GM18498 (cell line): ENCODE results near the gene SPG7.
"Not testable (repeated sequence)": the region's sequence is repeated elsewhere in the genome, so short reads cannot be mapped to it uniquely, and the experiment has no call there.

Source experiments
- ATAC-seq: cut with Tn5 transposase; IDR thresholded peaks from one replicate; pipeline ENCODE4 v1.9.1; 2021; ENCODE audit warnings: mild to moderate bottlenecking, moderate library complexity; ENCODE audit not compliant: unreplicated experiment

SPG7 gene

DNA sequence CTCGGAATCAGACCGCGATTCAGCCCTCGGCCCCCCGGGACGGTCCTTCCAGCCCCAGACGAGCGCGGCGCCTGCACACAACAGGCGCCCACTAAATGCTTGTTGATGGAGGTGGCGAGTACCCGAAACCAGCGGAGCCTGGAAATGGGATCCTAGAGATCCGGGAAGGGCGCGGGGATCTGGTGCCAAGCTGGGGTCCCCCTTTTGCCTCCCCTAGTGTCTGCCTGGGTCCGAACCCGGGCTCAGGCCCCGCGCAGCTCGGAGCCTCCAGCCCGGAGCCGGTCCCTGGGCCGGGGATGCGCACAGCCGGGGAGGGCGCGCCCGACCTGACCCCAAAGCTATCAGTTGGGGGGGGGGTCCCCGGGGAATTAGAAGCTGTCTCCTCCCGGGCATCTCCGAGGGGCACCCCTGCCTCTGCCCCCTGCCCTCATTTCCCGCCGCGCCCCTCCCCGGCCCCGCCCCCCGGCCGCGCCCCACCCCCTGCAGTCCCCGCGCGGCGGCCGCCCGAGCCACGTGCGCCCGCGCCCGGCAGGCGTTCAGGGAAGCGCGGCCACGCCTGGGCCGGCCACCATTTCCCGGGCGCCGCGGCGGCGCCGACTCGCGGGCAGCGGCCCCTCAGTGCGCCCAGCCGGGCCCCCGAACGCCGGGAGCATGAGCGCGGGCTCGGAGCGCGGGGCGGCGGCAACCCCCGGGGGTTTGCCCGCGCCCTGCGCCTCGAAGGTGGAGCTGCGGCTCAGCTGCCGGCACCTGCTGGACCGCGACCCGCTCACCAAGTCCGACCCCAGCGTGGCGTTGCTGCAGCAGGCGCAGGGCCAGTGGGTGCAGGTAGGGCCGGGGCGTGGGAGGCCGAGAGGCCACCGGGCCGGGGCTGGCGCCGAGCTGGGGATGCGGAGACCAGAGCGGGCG, 67.3 kb downstream of the SPG7 start, which contains the start of gene CPNE7:
TSS of gene CPNE7 (plus strand) at position 512 of the 906 bp plus-strand sequence. CDS start at position 652, 140 bp downstream.
- no peak for ATAC-seq

DNA sequence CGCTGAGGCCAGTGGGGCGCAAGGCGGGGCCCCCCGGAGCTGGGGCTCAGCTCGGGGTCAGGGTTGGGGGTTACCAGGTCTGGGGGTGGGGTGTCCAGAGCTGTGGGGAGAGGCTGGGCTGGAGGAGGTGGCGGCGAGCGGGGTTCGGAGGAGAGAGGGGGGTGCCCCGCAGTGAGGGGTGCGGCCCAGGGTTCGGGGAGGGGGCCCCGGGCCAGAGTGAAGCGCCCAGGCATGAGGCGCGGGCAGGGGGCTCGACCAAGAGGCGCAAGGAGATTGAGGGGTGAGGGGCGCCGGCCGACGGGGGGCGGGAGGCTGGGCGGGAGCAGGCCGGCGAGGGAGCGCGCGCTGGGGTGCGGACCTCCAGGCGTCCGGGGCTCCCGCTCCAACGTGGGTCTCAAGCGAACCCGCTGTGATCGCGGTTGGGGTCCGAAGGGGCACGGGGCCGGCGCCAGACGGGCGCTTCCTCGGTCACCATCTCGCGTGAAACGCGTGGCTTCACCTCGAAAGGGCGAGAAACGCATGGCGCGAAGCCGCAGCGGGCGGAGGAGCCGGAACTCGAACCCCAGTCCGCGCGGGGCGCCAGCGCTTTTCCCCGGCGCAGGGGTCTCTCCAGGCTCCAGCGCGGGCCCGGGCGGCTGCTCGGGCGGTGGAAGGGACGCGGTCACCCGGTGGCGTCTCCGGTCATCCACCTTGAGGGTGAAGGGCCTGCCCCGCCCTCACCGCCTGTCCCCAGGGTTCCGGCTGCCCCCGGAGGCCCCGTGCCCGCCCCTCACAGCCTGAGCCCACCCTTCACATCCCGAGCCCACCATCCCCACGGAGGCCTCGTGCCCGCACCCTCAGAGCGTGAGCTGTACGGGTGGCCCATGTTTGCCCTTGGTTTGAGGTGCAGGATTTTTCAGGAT, 68.2 kb downstream of the SPG7 start:
- ATAC-seq, result no peak

DNA sequence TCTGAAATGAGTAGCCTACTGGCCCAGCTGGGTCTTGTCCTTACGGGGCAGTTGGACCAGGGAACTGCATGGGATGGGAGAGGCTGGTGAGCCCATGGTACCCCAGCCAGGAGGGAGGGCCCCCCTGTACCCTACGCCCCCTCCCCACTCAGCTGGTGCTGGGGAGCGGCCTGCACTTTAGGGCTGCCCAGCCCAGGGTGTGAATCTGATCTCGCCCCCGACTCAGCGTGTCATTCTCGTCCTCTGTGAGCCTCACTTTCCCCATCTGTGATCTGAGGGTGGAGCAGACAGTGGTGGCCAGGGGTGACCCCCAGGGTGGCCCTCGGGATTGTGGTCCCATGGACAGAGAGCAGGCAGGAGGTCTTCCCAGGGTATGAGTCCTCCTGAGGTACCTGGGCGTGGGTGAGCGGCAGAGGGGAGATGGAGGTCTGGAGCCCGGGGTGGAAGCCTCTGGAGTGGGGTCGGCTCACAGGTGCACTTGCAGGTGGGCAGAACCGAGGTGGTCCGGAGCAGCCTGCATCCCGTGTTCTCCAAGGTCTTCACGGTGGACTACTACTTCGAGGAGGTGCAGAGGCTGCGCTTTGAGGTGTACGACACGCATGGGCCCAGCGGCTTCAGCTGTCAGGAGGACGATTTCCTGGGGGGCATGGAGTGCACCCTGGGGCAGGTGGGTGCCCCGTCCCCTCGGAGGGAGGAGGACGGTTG, 69.0 kb downstream of the SPG7 start:
- no peak for ATAC-seq

DNA sequence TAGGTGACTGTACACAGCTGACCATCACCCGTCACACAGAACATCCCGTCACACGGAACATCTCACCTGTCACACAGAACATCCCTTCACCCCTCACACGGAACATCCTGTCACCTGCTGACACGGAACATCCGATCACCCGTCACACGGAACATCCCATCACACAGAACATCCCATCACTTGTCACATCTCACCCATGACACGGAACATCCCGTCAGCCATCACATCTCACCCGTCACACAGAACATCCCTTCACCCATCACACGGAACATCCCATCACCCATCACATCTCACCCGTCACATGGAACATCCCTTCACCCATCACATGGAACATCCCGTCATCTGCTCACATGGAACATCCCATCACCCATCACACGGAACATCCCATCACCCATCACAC, 71.1 kb downstream of the SPG7 start:
- ATAC-seq, result no peak

DNA sequence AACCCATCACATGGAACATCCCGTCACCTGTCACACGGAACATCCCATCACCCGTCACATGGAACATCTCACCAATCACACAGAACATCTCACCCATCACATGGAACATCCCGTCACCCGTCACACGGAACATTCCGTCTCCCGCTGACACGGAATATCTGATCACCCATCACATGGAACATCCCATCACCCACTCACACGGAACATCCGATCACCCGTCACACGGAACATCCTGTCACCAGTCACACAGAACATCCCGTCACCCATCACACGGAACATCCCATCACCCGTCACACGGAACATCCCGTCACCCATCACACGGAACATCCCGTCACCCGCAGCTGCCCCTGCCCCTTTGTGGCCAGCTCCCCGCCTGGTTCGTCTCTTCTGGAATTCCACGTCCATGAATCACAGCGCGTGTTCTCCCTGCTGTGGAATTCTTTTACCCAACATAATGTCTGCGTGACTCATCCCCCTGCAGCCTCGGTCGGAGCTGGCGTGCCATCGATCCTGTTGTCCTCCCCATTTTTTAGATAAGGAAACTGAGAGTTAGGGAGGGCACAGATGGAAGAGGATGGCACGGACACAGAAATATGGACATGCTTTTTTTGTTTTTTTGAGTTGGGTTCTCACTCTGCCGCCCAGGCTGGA, 73.0 kb downstream of the SPG7 start:
- ATAC-seq, result no peak

DNA sequence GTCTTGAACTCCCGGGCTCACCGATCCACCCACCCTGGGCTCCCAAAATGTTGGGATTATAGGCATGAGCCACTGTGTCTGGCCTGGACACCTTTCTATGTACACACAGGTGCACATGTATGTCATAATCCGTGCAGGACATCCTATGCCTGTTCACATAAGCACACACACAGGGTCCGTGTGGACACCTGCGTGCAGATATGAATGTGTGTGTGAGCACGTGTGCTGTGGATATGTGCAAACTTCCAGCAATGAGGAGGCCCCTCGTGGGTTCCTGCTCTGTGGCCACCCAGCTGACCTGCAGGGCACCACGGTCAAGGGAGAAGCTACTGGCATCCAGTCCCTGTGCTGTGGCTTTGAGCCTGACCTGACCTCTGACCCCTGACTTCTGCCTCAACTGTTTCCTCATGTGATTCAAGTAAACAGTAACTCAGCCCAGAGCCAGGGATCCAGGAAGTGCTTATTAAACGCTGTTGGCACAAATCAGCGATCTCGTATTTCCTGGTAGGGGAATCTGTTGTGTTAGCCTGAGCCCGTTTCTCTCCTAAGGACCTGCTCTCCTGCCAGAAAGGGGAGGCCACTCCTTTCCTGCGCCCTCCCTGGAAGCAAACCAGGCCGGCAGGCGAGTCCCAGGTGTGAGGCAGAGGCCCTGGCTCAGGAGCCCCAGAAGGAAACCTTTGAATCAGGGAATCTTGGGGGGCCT, 73.8 kb downstream of the SPG7 start:
- no peak for ATAC-seq

DNA sequence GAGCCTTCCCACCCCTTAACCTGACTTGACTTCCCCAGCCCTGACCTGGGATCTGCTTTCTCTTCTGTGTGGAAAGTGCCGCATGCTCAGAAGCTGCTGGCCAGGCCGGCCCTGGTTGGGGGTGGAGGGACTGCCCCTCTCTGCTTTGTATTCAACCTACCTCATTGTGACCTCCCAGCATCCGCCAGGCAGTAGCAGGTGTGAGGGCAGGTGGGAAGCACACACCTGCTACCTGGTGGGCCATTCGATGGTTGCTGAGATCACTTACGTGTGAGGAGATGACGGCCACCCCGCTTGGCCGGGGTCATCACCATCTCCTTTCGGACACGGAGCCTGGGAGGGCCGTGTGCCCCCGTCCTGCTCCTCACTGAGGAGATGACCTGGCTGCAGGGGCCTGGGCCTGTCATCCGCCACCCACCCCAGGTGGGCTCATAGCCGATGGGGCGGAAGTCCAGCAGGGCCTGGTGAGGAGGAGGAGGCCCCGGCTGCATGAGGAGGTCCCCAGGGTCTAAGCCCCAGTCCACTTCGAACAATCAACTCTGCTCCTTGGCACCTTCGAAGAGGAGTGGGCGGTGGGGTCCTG, 74.5 kb downstream of the SPG7 start:
- no peak for ATAC-seq

DNA sequence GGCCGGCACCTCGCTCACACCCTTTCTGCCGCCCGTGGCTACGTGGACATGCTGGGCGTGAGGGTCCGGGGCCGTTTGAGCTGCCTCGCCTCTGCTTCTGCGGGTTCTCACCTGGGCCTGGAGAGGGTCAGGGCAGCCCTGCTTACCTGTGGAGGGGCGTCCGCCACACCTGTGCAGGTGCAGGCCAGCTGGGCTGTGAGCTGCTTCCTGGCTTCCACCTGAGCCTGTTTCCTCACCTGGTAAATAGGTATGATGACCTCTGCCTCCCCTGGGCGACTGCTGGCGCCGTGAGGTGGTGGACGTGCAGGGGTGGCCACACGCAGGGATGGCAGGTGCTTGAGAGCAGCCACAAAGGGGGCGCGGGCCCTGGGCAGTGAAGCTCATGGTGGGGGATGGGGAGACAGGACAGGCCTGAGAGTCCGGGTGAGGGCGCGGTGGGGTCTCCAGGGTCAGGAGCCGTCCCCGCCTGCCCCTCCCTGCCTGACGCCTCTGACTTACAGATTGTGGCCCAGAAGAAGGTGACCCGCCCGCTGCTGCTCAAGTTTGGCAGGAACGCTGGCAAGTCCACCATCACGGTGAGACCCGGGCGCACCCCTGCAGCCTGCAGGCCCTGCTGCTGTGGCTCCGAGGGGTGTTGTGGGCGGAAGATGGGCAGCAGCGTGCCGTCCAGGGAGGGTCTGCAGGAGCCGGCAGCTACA, 75.1 kb downstream of the SPG7 start:
- no peak for ATAC-seq

DNA sequence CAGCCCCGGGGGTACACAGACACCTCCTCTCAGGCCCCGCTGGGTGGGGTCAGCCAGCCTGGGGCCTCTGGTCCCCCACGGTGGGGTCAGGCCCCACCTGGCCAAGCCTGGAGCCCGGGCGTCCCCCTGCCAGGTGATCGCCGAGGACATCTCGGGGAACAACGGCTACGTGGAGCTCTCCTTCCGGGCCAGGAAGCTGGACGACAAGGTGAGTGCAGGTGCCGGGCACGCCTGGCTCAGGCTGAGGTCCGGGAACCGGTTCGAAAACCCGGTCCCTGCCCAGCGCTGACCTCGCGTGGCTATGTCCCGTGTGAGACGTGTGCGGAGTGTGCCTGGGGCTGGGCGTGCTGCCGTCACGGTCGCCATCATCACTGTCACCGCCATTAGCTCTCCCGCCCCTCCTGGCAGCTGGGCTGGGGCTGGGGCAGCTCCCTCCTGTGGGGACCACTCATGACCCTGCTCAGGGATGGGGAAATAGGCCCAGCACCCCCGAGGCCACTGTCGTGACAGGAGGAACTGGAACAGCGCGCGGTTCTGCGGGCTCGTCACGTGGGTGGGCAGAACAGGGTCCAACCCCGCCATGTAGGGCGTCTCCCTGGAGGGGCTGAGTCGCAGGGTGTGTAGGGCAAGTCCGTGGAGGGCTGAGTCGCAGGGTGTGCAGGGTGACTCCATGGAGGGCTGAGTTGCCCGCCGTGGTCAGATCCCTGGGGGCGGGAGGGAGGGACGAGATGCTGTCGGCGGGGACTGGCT, 75.9 kb downstream of the SPG7 start:
- ATAC-seq, result no peak

DNA sequence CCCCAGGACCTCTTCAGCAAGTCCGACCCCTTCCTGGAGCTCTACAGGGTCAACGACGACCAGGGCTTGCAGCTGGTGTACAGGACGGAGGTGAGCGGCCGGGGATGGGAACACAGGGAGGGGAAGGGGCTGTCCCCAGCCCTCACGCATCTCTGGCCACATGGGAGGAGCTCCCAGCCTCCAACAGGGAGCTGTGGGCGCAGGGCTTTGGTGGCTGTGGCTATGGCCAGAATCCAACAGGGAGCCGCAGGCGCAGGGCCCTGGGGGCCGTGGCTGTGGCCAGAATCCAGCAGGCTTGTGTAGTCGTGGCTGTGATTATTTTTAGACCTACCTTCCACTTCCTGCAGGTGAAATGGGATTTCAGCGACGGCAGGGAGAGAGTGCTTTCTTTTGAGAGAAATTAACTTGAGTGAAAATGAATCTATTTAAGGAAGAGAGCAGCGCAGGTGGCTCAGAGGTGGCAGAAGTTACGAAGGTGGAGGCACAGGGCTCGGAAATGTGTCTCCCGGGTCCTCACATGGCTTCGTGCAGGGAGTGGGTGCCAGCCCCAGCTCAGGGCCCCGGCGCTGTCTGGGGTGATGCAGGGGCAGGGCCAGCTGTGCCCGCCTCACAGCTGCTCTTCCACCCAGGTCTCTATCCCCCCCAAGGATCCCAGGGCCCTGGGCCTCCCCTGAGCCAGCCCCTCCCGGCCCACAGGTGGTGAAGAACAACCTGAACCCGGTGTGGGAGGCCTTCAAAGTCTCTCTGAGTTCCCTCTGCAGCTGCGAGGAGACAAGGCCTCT, 76.8 kb downstream of the SPG7 start:
- ATAC-seq, result no peak

DNA sequence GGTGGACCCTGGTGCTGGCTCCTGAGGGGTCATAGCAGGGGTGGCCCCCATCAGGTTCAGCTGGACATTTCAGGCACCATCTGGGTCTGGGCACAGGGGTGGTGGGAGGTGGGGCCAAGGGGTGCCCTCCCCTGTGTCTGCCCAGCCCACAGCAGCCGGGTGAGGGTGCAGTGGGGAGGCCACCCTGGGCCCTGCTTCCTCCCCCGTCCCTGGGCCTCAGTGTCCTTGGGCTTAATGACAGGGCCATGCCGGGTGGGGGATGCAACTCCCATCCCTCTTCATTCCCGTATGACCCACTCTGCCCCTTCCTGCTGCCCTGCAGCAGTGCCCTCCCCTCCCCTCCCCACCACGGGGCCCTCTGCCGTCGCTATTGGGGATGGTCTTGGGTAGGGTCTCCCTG, 78.0 kb downstream of the SPG7 start:
- no peak for ATAC-seq

DNA sequence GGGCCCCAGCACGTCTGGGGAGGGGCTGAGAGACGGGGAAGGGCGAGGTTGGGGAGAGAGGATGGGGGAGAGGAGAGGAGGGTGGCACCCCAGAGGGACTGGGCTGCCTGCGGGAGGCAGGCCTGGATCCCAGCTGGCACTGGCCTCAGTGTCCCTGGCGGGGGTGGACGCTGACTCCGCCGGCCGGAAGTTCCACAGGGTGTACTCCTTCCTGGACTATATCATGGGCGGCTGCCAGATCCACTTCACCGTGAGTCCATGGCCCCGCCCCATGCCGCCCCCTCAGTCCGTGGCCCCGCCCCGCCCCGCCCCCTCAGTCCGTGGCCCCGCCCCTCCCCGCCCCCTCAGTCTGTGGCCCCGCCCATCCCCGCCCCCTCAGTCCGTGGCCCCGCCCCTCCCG, 78.7 kb downstream of the SPG7 start:
- no peak for ATAC-seq

DNA sequence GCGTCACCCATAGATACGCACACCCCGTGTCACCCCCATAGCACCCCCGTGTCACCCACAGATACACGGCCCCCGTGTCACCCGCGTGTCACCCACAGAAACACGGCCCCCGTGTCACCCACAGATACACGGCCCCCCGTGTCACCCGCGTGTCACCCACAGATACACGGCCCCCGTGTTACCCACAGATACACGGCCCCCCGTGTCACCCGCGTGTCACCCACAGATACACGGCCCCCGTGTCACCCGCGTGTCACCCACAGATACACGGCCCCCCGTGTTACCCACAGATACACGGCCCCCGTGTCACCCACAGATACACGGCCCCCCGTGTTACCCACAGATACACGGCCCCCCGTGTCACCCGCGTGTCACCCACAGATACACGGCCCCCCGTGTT, 79.5 kb downstream of the SPG7 start:
- not testable (repeated sequence) for ATAC-seq

DNA sequence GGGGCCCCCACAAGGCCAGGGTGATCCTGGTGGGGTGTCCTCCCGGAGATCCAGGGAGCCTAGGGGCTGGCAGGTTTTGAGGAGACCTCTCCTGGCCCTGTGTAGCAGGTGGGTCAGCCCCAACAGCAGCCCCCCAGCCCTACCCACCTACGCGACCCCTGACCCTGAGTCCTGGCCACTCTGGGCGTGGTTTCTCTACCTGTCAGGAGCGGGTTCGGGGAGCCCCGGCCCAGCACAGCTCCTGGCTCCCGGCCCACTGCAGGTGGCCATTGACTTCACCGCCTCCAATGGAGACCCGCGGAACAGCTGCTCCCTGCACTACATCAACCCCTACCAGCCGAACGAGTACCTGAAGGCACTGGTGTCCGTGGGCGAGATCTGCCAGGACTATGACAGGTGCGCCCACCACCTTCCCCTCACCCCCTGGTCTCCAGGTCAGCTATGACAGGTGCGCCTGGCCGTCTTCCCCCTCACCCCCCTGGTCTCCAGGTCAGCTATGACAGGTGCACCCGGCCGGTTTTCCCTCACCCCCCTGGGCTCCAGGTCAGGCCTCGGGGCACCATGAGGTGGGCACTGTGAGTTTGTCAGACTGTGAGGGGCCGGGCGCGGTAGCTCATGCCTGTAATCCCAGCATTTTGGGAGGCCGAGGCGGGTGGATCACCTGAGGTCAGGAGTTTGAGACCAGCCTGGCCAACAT, 80.4 kb downstream of the SPG7 start:
- ATAC-seq, result no peak

DNA sequence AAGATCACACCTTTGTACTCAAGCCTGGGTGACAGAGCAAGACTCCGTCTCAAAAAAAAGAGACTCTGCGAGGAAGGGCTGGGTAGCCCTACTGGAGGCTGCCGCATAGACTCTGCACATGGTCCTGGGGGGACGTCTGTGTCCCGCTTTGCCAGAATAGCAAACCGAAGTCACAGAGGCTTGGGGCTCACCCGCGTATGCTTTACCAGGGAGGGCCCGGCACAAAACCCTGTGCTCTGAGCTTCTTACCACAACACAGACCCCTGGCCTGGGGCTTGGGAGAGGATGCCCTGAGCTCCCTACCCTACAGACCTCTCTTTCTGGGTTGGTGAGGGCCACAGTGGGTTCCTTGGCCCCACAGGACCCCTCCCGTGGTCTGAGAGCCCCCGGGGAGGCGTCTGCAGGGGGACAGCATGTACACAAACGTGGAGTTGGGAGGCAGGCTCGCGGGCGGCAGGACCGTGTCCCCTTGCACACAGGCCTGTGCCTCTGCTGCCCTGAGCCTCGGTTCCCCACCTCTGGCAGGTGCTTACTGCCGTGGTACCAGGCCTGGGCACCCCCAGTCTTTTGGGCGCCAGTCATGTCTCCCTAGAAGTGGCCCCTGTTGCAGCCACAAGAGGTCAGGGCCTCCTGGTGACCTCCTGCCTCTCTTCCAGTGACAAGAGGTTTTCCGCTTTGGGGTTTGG, 81.2 kb downstream of the SPG7 start:
- ATAC-seq, result no peak

DNA sequence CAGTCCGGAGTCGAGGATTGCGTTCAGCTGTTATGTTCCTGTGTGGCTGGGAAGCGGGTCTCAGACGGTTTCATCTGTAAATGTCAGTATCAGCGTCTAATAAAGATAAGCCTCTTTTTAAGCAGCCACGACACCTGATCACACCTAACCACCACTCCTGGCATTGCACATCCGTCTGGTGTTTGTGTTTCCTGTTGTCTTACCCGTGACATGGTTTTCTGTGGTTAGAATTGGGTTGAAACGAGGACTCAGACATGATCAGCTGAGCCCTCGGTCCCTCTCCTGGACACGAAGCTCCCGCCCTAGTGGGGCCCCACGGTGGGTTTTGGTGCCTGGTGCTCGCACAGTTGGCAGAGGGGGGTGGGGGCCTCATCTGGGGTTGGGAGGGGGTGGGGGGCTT, 85.6 kb downstream of the SPG7 start:
- no peak for ATAC-seq
